ENCODE data around the gene ARMC8. TPM values are rescaled to one million over a fixed set of nuclear protein-coding genes. Genes with fewer than 3 reads are reported as not detected.

The ARMC8 gene
- polyA plus RNA-seq, 2 of the 4 experiments (the other 2 are of a cell fraction), result 25.6 to 45.7 TPM

GRCh38 chr3:138203938-138204337 lies 16.8 kb downstream of the ARMC8 start:
- ATAC-seq (no peak), FAIRE-seq (no peak), DNase-seq (ENCODE audit: low read depth in 1 of 2, low spot score in 1 of 2) (no peak)
- ChIA-PET CTCF (no interaction called here), POLR2A (no interaction called here)
- TF ChIP-seq, protein P1, sequence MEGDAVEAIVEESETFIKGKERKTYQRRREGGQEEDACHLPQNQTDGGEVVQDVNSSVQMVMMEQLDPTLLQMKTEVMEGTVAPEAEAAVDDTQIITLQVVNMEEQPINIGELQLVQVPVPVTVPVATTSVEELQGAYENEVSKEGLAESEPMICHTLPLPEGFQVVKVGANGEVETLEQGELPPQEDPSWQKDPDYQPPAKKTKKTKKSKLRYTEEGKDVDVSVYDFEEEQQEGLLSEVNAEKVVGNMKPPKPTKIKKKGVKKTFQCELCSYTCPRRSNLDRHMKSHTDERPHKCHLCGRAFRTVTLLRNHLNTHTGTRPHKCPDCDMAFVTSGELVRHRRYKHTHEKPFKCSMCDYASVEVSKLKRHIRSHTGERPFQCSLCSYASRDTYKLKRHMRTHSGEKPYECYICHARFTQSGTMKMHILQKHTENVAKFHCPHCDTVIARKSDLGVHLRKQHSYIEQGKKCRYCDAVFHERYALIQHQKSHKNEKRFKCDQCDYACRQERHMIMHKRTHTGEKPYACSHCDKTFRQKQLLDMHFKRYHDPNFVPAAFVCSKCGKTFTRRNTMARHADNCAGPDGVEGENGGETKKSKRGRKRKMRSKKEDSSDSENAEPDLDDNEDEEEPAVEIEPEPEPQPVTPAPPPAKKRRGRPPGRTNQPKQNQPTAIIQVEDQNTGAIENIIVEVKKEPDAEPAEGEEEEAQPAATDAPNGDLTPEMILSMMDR (IDR thresholded peaks at IDR 0.05), result no peak
- TF ChIP-seq SMC3 (IDR thresholded peaks at IDR 0.05) (no peak), ZC3H11A (IDR thresholded peaks at IDR 0.05) (no peak), HMGXB4 (CRISPR knock-in tag; IDR thresholded peaks at IDR 0.05; ENCODE audit: borderline replicate concordance) (no peak), ATOH8 (CRISPR knock-in tag; IDR thresholded peaks at IDR 0.05; ENCODE audit: low read depth) (no peak), CEBPB (IDR thresholded peaks at IDR 0.05) (no peak), HDAC2 (IDR thresholded peaks at IDR 0.05) (no peak), HOXB13 (CRISPR knock-in tag; IDR thresholded peaks at IDR 0.05; ENCODE audit: low read depth) (no peak), NPAS2 (CRISPR knock-in tag; IDR thresholded peaks at IDR 0.05; ENCODE audit: borderline replicate concordance) (no peak), PHF8 (IDR thresholded peaks at IDR 0.05; ENCODE audit: borderline replicate concordance, low read depth) (no peak), NFE2L2 (conservative IDR thresholded peaks at IDR 0.05; ENCODE audit: low read length) (no peak), ZSCAN20 (CRISPR knock-in tag; IDR thresholded peaks at IDR 0.05) (no peak)
- TF ChIP-seq, protein P2, sequence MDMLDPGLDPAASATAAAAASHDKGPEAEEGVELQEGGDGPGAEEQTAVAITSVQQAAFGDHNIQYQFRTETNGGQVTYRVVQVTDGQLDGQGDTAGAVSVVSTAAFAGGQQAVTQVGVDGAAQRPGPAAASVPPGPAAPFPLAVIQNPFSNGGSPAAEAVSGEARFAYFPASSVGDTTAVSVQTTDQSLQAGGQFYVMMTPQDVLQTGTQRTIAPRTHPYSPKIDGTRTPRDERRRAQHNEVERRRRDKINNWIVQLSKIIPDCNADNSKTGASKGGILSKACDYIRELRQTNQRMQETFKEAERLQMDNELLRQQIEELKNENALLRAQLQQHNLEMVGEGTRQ (IDR thresholded peaks at IDR 0.05), result no peak
- H3K27ac ChIP-seq, result no peak overlapping the region
- no peaks in the 10 kb centered on the region for H3K9me3 ChIP-seq
- H3K4me2 ChIP-seq, result no peak overlapping the region
- no peaks in the 10 kb centered on the region for H3K4me1 ChIP-seq
- H3K4me3 ChIP-seq, result no peak overlapping the region
- 81% methylated on average over 4 of the region's 4 CpGs for WGBS (ENCODE audit: missing lambda C conversion rate)

DNA sequence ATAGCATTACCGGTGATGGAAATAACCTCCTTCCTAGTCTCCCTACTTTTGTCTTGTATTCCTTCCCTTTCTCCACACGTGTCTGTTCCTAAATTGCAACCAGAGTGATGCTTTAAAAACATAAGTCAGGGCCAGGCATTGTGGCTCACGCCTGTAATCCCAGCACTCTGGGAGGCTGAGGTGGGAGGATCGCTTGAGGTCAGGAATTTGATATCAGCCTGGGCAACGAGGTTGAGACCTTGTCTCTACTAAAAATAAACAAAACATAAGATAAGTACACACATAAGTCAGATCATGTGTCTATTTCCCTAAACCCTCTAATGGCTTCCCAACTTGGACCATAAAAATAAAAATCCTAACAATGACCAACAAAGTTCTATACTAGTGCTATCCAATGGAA lies 18.4 kb downstream of the ARMC8 start:
- Histone ChIP-seq H3K9me3 (no peaks in the 10 kb centered on the region), H3K4me1 (no peaks in the 10 kb centered on the region), H3K4me3 (no peak overlapping the region), H3K27ac (no peak overlapping the region), H3K4me2 (no peak overlapping the region)
- POLR2A ChIA-PET, result no interaction called here
- FAIRE-seq (no peak), ATAC-seq (no peak), DNase-seq (ENCODE audit: low read depth in 1 of 2, low spot score in 1 of 2) (no peak)
- CTCF ChIA-PET, result no interaction called here
- 72% methylated on average over 5 of the region's 5 CpGs for WGBS (ENCODE audit: missing lambda C conversion rate)
- TF ChIP-seq KDM1A (IDR thresholded peaks at IDR 0.05; ENCODE audit: low read depth) (no peak), CHD4 (IDR thresholded peaks at IDR 0.05; ENCODE audit: borderline replicate concordance) (no peak), KDM5A (IDR thresholded peaks at IDR 0.05) (no peak), RFX5 (IDR thresholded peaks at IDR 0.05) (no peak), GATA3 (IDR thresholded peaks at IDR 0.05; ENCODE audit: borderline replicate concordance) (no peak), ZC3H11A (IDR thresholded peaks at IDR 0.05) (no peak), MAFK (IDR thresholded peaks at IDR 0.05; ENCODE audit: partially characterized antibody) (no peak), NPAS2 (CRISPR knock-in tag; IDR thresholded peaks at IDR 0.05; ENCODE audit: borderline replicate concordance) (no peak), SREBF2 (IDR thresholded peaks at IDR 0.05) (no peak), HMGXB4 (CRISPR knock-in tag; IDR thresholded peaks at IDR 0.05; ENCODE audit: borderline replicate concordance) (no peak), PHF8 (IDR thresholded peaks at IDR 0.05; ENCODE audit: borderline replicate concordance, low read depth) (no peak), MYC (IDR thresholded peaks at IDR 0.05; ENCODE audit: borderline replicate concordance, low read length) (no peak), RARB (CRISPR knock-in tag; IDR thresholded peaks at IDR 0.05) (no peak), ZSCAN20 (CRISPR knock-in tag; IDR thresholded peaks at IDR 0.05) (no peak), SMC3 (IDR thresholded peaks at IDR 0.05) (no peak), HOXB5 (CRISPR knock-in tag; IDR thresholded peaks at IDR 0.05) (no peak)
- TF ChIP-seq, protein P3, sequence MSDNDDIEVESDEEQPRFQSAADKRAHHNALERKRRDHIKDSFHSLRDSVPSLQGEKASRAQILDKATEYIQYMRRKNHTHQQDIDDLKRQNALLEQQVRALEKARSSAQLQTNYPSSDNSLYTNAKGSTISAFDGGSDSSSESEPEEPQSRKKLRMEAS (IDR thresholded peaks at IDR 0.05), result no peak
